Left colon (tissue), 2 donors: Measurements from ENCODE around the gene STK17B. TPM values are rescaled to one million over a fixed set of nuclear protein-coding genes. Genes with fewer than 3 reads are reported as not detected.

Source experiments
- ATAC-seq: fragments of 200-7000 bp; cut with Tn5 transposase; one replicate; pipeline ENCODE4 v1.9.1; 2020; ENCODE audit warnings: mild to moderate bottlenecking, moderate library complexity
- DNase-seq, 2 donors: peaks; one replicate each; pipeline ENCODE4 v3.0.0-alpha.2; 2020
- intact Hi-C, 2 donors: fragments of 100-400 bp; cut with DNase I in 1 of 2; cut with micrococcal nuclease in 1 of 2; formaldehyde crosslinking; loops; one replicate each; pipeline versions ENCODE4 v1.11.2 to v1.14.0; 2022; cut with DNase I, micrococcal nuclease
- total RNA-seq, 2 donors: library from RNA; stranded (reverse); fragmentation: NEBNext Ultra II Directional; extraction: Animal tissue kit (Norgen Biotek cat#: 25700); gene quantifications; one replicate each; pipeline ENCODE4 v1.2.1, GENCODE V29; 2021
- donor health status: DM: no; HTN: no; CAD: no.
- donor health status: DM: yes; HTN: yes; CAD: no.

STK17B gene
- total RNA-seq, 2 donors from 2014 or later = 43.1 to 59.9 TPM

GRCh38 chr2:196165016-196165415, 6.4 kb downstream of the STK17B start:
- intact Hi-C loops = no loop called here
- ATAC-seq (no peak), DNase-seq (no peak)

GRCh38 chr2:196163285-196163684, 8.1 kb downstream of the STK17B start:
- intact Hi-C loops = no loop called here
- no peak for ATAC-seq
- no peak for DNase-seq

GRCh38 chr2:196162586-196163175, 8.7 kb downstream of the STK17B start:
- intact Hi-C loops = no loop called here
- no peak for DNase-seq
- no peak for ATAC-seq

- ATAC-seq (no peak), DNase-seq (no peak)
- intact Hi-C loops = no loop called here
These were observed 10.4 kb downstream of the STK17B start for GRCh38 chr2:196160946-196161345.

GRCh38 chr2:196160101-196160500, 11.3 kb downstream of the STK17B start:
- intact Hi-C loops = no loop called here
- DNase-seq (peak in 1 of 2 donors; percentile 45), ATAC-seq (peak; percentile 97)

GRCh38 chr2:196159221-196159892, 12.0 kb downstream of the STK17B start:
- no peak for DNase-seq
- no peak for ATAC-seq
- intact Hi-C loops = no loop called here

- intact Hi-C loops = no loop called here
- DNase-seq = no peak
- ATAC-seq = no peak
These were observed 15.8 kb downstream of the STK17B start for GRCh38 chr2:196155575-196155974.

GRCh38 chr2:196153480-196153879, 17.9 kb downstream of the STK17B start:
- no peak for ATAC-seq
- no peak for DNase-seq
- intact Hi-C loops = no loop called here

- intact Hi-C loops = no loop called here
- no peak for ATAC-seq
- no peak for DNase-seq
These were observed 21.4 kb downstream of the STK17B start for GRCh38 chr2:196149948-196150347.

GRCh38 chr2:196148736-196149135, 22.6 kb downstream of the STK17B start:
- intact Hi-C loops = no loop called here
- no peak for ATAC-seq
- no peak for DNase-seq

- intact Hi-C loops = no loop called here
- DNase-seq = no peak
- ATAC-seq = no peak
These were observed 26.1 kb downstream of the STK17B start for GRCh38 chr2:196145256-196145655.

GRCh38 chr2:196144513-196145126, 26.8 kb downstream of the STK17B start:
- DNase-seq = no peak
- intact Hi-C loops = no loop called here
- ATAC-seq = peak; percentile 91

- DNase-seq (no peak), ATAC-seq (no peak)
- intact Hi-C loops = no loop called here
These were observed 27.6 kb downstream of the STK17B start for GRCh38 chr2:196143730-196144131.

- intact Hi-C loops = no loop called here
- DNase-seq (no peak), ATAC-seq (no peak)
These were observed 28.6 kb downstream of the STK17B start for GRCh38 chr2:196142825-196143224.

- DNase-seq (no peak), ATAC-seq (no peak)
- intact Hi-C loops = no loop called here
These were observed 31.2 kb downstream of the STK17B start for GRCh38 chr2:196140213-196140612.

GRCh38 chr2:196137271-196137670, 34.1 kb downstream of the STK17B start:
- intact Hi-C loops = no loop called here
- ATAC-seq (no peak), DNase-seq (no peak)

GRCh38 chr2:196136151-196136550, 35.2 kb downstream of the STK17B start:
- ATAC-seq = peak; percentile 27
- intact Hi-C loops = no loop called here
- DNase-seq = no peak

- intact Hi-C loops = no loop called here
- peak in 1 of 2 donors; percentile 43 for DNase-seq
- ATAC-seq = peak; percentile 8
These were observed 39.1 kb downstream of the STK17B start for GRCh38 chr2:196131949-196132925.

GRCh38 chr2:196131384-196131937, 39.9 kb downstream of the STK17B start:
- intact Hi-C loops = no loop called here
- peak in 1 of 2 donors; percentile 53 for DNase-seq
- ATAC-seq = peak; percentile 53
